Cerebellar cortex (tissue), 1 donor: ENCODE measurements around the gene PTPRD.
A peak's percentile ranks its signal among the peaks of the same experiment; 100 is the strongest.
"Not testable (repeated sequence)": the region's sequence is repeated elsewhere in the genome, so short reads cannot be mapped to it uniquely, and the experiment has no call there.

ENCODE experiments used
- DNase-seq: peaks from one replicate; pipeline ENCODE4 v3.0.0-alpha.2; 2015; ENCODE audit warnings: low spot score

PTPRD gene

DNA sequence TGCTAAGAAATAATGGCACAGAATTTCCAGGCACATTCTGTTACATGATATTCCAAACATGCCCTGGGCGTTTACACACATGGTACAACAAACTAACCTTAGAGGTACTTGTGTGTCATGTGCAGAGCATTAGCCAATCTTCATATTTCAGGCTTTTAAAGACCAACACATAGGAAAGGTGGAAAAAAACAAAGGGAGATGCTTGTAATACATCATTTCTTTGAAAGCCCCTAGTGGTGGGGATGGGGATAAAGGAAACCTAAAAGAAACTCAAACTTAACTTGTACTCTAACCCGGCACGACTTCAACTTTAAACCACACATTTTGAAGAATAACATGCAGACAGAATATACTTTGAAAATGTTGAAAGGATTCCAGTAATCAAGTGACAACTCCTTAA, 133.6 kb downstream of the PTPRD start:
- peak; percentile 5 for DNase-seq

DNA sequence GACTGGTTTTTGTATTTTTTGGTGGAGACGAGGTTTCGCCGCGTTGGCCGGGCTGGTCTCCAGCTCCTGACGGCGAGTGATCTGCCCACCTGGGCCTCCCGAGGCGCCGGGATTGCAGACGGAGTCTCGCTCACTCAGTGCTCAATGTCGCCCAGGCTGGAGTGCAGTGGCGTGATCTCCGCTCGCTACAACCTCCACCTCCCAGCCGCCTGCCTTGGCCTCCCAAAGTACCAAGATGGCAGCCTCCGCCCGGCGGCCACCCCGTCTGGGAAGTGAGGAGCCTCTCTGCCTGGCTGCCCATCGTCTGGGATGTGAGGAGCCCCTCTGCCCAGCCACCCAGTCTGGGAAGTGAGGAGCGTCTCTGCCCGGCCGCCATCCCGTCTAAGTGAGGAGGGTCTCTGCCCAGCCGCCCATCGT, 163.6 kb downstream of the PTPRD start:
- not testable (repeated sequence) for DNase-seq

DNA sequence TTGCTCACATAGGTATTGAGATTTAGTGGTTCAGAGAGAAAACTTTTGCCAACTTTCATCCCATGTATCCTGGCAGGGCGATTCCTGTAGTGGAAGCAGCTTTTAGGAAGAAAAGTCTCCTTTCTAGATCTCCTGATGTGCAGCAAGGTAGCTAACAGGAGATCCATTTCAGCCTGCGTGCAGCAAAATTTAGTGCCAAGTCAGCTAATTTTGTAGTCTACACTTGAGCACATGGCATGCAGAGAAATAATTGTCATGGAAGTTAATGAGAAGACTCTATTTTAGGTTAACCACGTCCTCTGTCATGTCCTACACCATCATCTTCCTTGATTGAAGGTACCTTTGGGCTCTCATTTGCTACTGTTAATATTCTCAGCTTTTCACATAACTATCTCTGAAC, 165.8 kb downstream of the PTPRD start:
- DNase-seq, result no peak

DNA sequence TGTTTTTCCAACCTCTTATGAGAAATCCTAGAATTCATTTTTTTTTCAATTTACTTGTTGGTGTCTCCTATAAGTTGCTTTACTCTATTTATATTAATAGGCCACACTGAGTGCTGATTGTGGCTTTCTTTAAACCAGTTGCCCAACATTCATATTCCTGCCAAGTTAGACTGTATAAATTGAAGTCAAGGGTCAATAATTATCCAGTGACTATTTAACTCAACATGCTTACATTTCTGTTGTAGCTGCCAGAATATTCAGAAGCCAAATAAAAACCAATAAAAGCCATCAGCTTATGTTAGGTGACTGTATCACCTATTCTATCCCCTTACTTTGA, 169.0 kb downstream of the PTPRD start:
- DNase-seq, result no peak

DNA sequence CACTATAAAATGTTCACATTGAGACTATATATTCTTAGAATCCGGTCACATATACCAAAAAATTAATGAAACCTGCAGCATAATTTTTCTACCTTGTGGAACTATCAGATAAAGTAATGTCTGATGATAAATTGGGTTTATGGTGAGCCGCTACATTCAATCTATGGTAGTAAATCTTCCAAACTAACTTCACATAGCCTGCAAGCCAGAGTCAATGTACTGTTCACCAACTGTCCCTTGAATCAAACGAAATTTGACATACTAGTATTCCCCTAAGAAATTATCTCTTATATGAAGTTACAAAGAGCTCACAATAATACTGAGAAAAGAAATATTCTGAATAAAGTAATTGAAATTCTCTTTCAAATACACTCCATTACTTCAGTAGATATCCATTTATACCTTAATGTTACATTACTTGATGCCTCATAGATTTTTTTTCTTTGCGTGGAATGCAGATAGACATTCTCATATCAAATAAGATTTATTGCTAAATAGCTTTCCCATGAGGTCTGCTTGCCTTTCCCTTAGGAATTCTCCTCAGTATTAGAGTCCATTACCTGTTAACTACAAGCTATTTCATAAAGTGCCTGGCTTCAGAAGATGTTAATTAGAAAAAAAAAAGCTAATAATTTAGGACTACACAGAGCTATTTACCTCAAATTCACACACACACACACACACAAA, 169.5 kb downstream of the PTPRD start:
- DNase-seq, result no peak

DNA sequence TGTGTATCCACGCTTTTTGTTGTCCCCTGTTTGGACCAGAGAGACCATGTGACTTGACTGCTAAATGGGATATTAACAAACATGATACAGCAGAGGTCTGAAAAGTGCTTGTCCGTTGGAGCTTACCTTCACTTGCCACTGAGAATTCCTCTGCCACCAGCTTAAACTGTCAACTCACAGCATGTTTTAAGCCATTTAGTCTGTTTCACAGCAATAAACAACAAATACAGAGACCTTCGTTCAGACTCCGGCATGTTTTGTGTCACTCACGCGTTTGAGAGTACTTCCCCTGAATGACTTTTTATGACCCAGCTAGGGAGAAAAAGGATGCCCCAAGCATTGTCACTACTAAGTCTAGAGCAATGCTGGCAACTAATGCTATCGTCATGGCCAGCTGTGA, 173.8 kb downstream of the PTPRD start:
- DNase-seq, result no peak

DNA sequence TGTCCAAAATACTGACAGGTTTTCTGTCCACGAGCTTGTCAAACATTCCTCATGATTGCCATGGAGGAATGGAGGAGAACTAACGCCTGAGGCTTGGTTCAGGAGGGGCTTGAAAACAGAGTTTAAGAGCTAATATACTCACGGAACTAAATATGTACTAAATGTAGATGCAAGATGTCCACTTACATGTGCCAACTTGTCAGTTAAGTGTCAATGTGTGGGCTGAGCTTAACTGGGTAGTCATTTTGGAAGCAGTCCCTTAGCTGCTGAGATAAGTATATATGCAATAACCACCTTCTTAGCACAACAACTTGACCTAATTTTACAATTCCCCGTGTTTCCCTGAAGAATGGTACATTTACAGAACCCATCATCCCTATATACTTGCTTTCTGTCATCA, 176.0 kb downstream of the PTPRD start:
- DNase-seq, result no peak

DNA sequence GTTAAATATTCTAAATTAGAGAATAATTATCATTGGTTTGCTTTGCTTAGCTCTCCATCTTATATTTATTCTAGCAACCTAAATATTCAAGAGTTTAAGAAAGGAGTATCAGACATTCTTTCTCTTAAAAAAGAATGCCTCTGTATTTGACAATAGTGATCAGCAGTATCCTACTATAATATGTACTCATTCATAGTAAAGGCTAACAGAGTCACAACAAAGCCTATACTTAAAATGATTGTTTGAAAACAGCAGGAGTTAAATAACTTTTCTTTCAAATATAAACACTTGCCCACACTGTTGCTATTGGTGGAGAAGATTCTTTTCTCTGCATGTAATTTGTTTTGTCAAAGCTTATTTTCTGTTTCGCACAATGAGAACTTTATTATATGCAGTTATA, 178.4 kb downstream of the PTPRD start:
- DNase-seq, result no peak

DNA sequence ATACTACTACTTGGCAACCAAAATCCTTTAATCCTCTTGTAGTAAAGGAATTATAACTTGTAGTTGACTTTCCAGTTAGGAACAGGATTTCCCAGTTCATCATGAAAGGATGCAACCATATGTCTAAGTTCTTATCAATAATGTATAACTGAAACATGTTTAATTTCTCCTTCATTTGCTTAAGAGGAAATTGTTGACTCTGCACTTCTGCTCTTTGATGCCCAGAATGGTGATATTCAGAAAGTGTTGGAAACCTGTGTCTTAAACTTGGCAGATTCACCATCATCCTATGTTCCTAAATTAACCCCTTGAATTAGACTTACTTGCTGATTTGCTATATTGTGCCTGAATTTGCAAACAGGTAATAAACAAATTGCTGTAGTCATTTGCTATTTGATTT, 201.5 kb downstream of the PTPRD start:
- no peak for DNase-seq

DNA sequence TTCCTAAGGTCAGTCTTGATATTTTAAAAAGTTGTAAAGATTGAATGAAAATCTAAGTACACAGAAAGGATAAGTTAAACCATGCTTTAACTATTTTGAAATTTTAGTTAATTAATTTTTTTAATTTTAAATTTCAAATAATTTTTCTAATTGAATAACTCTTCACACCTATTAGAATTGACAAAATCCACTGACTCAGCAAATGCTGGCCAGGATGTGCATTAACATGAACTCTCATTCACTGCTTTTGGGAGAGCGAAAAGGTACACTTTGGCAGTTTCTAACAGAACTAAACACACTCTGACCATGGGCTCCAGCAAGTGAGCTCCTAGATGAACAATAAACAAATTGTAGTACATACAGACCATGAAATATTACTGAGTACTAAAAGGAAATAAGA, 209.5 kb downstream of the PTPRD start:
- no peak for DNase-seq

DNA sequence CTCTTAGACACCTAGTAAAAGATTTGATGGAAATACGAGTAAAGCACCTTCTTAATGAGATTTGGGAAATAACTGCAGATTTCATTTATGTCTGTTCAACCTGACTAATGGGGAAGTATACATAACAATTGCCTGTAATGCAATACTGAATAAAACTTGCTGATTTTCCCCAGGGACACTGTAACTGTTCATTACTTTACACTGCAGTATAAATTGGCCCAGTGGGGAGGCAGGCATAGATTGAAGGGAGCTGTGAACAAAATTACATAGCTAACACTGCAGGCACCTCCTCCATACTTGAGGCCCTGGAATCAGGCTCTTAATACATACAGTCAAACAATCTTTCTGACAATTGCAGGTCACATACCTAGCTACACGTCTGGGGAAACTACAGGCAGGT, 216.2 kb downstream of the PTPRD start:
- no peak for DNase-seq

DNA sequence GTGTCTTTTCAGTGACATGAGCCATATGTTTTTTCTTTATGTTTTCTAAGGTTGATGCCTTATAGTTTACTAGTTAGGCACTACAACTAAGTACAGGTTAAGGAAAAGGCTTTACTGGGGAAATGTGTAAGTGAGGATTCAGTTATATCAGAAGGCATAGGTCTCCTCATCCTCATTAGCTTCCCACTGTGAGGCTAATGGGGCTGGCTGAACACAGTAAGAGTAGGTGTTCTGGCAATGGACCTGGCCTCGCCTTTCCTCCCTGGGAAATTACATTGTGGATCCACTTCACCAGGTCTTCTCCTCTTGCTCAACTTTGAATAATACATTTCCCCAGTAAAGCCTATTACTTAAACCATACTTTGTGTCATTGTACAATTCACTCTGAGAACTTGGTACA, 225.5 kb downstream of the PTPRD start:
- no peak for DNase-seq

DNA sequence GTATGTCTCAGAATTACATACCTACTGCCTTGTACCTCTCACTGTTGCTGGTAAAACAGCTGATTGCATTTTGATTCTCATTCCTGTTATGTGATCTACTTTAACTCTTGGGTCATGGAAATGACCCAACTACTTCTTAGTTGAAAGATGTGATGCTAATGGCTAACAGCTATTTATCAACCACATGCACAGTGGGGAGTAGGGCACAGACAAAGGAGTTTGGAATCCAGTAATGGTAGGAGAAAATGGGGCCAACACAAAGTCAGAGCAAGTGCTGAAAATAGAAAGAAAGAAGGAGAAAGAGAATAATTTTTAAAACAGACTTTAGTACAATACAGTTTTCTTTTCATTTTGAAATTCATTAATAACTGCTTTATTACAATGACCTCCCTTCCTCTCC, 241.0 kb downstream of the PTPRD start:
- DNase-seq, result no peak

DNA sequence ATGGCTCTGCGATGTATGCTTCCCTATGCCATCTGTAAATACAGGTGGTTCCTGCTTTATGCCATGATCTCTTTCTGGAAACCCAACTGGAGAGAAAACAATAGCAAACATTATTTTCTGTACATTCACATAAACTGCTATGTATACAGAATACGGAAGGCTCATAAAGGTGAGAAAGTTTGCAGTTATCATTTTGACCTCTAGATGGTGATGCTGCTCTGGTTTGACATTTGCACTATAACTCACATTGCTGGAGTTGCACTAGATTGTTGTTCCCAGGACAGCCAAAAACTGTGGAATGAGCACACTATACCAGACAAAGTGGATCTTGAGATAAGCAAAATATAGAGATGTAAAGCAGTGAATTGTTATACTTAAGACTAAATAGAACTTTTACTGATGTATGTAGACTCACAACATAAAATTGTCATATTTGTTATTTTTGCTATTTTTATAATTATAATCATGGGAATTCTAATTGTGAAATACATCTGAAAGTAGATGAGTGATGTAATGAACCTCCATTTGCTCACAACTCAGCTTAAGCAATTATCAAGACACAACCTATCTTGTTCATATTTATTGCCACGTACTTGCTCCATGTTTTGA, 246.5 kb downstream of the PTPRD start:
- DNase-seq, result peak; percentile 42

DNA sequence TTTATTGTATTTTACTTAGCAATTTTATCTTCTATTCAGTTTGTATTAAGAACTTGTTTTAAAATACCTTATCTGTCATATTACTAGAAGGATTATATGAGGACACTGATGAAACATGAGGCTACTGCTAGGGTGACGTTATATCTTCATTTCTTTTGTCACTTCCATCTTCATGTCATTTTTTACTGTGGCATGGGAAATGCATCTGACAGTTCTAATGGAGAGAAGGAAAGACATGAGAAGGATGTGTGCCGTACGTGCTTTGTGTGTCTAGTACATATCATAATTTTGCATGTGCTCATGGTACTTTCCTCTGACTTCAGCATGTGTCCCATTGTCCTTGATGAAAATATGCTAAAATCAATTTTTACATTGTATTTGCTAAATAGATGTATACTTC, 258.2 kb downstream of the PTPRD start:
- no peak for DNase-seq

DNA sequence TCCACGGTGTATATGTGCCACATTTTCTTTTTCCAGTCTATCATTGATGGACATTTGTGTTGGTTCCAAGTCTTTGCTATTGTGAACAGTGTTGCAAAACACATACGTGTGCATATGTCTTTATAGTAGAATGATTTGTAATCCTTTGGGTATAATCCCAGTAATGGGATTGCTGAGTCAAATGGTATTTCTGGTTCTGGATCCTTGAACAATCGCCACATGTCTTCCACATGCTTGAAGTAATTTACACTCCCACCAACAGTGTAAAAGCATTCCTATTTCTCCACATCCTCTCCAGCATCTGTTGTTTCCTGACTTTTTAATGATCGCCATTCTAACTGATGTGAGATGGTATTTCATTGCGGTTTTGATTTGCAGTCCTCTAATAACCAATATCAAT, 267.2 kb downstream of the PTPRD start:
- DNase-seq, result not testable (repeated sequence)

DNA sequence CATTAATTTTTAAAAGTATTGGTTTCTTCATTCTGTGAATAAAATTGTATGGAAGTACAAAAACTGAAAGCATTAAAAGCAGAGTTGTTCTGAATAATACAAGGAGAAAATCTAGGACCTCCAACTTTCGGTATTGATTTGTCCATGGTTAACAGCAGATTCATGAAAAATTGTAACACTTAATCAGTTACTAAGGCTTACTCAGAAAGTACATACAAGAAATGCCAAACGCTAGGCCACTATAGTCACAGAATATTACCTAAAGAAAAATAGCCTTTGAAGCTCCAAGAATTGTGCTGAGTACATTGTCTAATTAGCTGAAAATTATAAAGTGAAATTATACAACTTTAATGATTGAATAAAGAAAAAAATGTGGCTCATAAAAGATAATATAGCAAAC, 271.7 kb downstream of the PTPRD start:
- DNase-seq, result no peak

DNA sequence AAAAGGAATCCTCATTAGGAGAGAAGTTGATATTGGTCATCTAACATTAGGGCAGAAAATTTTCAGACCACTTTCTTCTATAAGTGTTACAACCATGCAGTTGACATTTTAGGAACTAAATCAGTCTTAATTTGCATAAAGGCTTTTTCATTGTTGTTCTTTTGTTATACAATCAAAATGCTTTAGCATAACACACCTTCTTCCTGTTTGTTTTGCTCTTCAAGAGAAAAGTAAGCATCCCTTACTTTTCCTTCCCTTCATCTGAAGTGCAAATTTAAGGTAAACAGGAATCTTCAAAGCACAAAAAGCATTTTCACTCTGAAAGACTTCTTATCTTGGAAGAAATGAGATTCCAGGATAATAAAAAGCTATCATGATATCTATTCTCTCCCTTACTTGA, 273.6 kb downstream of the PTPRD start:
- DNase-seq, result no peak

DNA sequence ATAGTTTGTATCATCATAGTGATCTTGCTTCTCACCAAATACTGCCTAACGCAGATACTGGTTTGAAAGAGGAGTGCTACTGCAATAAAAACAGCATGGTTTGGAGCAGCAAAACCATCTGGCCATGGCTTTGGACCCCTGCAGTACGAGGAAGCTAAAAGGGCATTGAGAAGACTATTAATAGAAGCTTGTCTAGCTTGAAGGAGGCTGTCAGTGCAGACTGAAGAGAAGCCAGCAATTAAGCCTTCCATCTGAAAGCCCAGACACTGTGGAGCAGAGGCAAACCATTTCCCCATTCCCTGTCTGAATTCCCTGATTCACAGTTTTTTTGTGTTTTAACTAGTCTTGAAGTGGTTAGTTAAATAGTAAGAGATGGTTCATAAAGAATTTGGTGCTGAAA, 281.6 kb downstream of the PTPRD start:
- DNase-seq, result peak; percentile 8

DNA sequence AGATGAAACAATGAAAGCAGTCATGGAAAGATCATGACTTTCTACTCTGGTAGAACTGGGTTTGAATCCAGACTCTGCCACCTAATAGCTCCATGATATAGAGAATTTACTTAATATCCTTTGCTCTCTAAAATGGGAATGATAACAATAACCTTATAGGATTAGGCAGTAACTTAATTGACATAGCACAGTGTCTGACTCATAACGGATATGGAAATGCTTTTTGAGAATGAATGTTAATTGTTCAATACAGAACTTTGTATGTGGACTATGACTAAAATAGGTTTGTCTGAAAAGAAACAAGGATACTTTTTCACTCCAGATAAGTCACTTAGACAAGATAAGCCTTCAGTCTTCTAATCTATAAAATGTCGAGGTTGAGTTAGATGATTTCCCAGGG, 330.7 kb downstream of the PTPRD start:
- DNase-seq, result no peak

DNA sequence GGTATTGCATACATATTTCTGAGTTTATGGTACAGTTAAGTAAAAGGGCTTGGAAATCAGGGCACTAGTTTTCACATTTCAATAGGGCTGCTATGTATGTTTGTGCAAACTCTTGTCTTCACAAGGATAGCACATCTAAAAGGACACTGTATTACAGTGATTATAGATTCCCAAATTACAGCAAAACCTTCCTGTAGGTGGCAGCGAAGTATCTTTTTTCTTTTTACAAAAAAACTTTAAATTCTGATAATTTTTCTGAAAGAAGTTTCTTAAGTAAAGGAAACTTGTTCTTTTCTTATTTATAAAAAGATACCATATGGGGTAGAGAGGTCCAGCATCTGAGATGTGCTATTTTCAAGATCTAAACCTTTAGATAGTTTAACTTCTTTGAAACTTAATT, 337.8 kb downstream of the PTPRD start:
- peak; percentile 5 for DNase-seq

DNA sequence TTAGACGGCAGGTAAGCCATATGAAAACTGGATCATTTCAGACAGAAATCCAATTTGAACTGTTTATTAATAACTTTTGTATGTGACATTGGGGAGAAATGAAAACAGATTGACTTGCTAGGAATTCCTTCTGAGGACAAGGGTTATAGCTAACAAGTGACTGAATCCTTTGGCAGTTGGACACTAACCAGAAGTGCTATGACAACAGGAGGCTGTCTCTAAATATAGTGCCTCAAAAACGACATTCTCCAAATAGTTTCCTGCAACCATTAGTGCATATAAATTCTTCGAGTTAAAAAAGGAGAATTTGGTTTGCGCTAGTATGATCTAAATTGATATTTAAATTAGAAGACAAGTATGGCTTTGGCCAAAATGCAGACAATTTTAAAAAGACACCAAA, 338.6 kb downstream of the PTPRD start:
- no peak for DNase-seq

DNA sequence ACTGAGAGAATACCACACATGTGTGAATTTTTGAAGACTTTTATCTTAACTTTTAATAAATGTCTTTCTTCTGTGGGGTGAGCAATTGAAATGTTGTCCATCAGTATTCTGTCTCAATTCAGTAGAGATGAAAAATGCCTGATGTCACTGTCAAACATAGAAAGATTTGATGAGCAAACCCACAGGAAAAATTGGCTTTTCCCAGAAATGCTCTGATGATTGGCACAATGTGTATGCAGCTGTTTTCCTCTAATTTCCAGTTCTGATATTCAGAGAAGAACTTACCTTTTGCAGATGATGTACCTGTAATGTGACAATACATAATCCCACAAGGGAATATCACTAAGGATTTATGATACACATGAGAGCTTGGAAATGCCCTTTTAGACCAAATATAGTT, 340.0 kb downstream of the PTPRD start:
- no peak for DNase-seq
